ENCODE measurements around the gene TBL1X.

GRCh38 chrX:9586992-9587392 is 122.1 kb downstream of the TBL1X start:
- TF ChIP-seq CTCF (conservative IDR thresholded peaks at IDR 0.05) (no peak), ZFX (IDR thresholded peaks at IDR 0.05) (no peak)
